ENCODE measurements around the gene CACNB2.

- TF ChIP-seq CREB1 (IDR thresholded peaks at IDR 0.05; ENCODE audit: low read depth) (no peak), HCFC1 (IDR thresholded peaks at IDR 0.05; ENCODE audit: low read length) (no peak), MXI1 (IDR thresholded peaks at IDR 0.05; ENCODE audit: low read depth, low read length) (no peak), IKZF1 (conservative IDR thresholded peaks at IDR 0.05) (no peak), CTCF (IDR thresholded peaks at IDR 0.05 in 2 of 3, conservative IDR thresholded peaks at IDR 0.05 in 1 of 3; ENCODE audit: control insufficient read depth in 2 of 3, extremely low read depth in 1 of 3, insufficient read depth in 1 of 3, low read depth in 3 of 3, low read length in 3 of 3) (no peak), MYC (IDR thresholded peaks at IDR 0.05; ENCODE audit: insufficient read depth, insufficient read length, insufficient replicate concordance, low read length, severe bottlenecking) (no peak), RB1 (IDR thresholded peaks at IDR 0.05; ENCODE audit: borderline replicate concordance) (no peak), POLR2A (IDR thresholded peaks at IDR 0.05; ENCODE audit: low read depth, low read length) (no peak), CUX1 (IDR thresholded peaks at IDR 0.05; ENCODE audit: insufficient replicate concordance, low read depth, low read length) (no peak), HDGF (IDR thresholded peaks at IDR 0.05) (no peak), SIN3A (IDR thresholded peaks at IDR 0.05; ENCODE audit: low read depth, low read length) (no peak), RFX5 (IDR thresholded peaks at IDR 0.05; ENCODE audit: low read depth, low read length) (no peak), NKRF (conservative IDR thresholded peaks at IDR 0.05) (no peak), BHLHE40 (IDR thresholded peaks at IDR 0.05; ENCODE audit: borderline replicate concordance in 1 of 2, low read depth in 2 of 2, low read length in 1 of 2) (no peak)
Observed at GRCh38 chr10:18290651-18291313, 150.6 kb downstream of the CACNB2 start.

Measured in GM12878 (cell line).